Liver (tissue), 9 donors: Measurements from ENCODE around the gene DGCR6L. TPM values are rescaled to one million over a fixed set of nuclear protein-coding genes. Genes with fewer than 3 reads are reported as not detected.
"Not testable (repeated sequence)": the region's sequence is repeated elsewhere in the genome, so short reads cannot be mapped to it uniquely, and the experiment has no call there.

Experiments used
- DNase-seq: peaks from one replicate; pipeline ENCODE4 v3.0.0-alpha.2; 2017; ENCODE audit warnings: low spot score
- H3K27ac ChIP-seq, 2 donors: one replicate each; pipeline ENCODE4 v1.7.0; 2013; ENCODE audit warnings: inconsistent platforms in 2 of 2, low read length in 2 of 2, control low read depth in 1 of 2, low read depth in 1 of 2, mild to moderate bottlenecking in 1 of 2
- H3K27me3 ChIP-seq, 4 donors: one replicate each; pipeline versions ENCODE4 v1.6.1 to v1.7.0; 2013; ENCODE audit warnings: low read length in 3 of 4, inconsistent platforms in 1 of 4, mild to moderate bottlenecking in 1 of 4, moderate library complexity in 1 of 4; ENCODE audit not compliant: control insufficient read depth in 4 of 4, insufficient read depth in 4 of 4
- H3K36me3 ChIP-seq, 4 donors: one replicate each; pipeline versions ENCODE4 v1.6.1 to v1.7.0; 2013; ENCODE audit warnings: low read length in 3 of 4, mild to moderate bottlenecking in 3 of 4, low read depth in 1 of 4, moderate library complexity in 1 of 4; ENCODE audit not compliant: control insufficient read depth in 4 of 4, insufficient read depth in 3 of 4
- H3K4me1 ChIP-seq, 4 donors: one replicate each; pipeline versions ENCODE4 v1.6.1 to v1.7.0; 2013; ENCODE audit warnings: low read length in 3 of 4, mild to moderate bottlenecking in 3 of 4, moderate library complexity in 1 of 4; ENCODE audit not compliant: control insufficient read depth in 4 of 4, insufficient read depth in 4 of 4
- H3K4me3 ChIP-seq, 3 donors: one replicate each; pipeline versions ENCODE4 v1.6.1 to v1.7.0; 2013; ENCODE audit warnings: low read length in 3 of 3, control low read depth in 1 of 3, low read depth in 1 of 3, mild to moderate bottlenecking in 1 of 3
- H3K9ac ChIP-seq, 2 donors: one replicate each; pipeline ENCODE4 v1.7.0; 2013; ENCODE audit warnings: low read length in 2 of 2, mild to moderate bottlenecking in 2 of 2, moderate library complexity in 2 of 2, control low read depth in 1 of 2, low read depth in 1 of 2
- H3K9me3 ChIP-seq, 4 donors: one replicate each; pipeline versions ENCODE4 v1.6.1 to v1.7.0; 2013; ENCODE audit warnings: low read length in 3 of 4; ENCODE audit not compliant: control insufficient read depth in 4 of 4
- GABPA ChIP-seq, 2 donors: IDR thresholded peaks in 1 of 2; conservative IDR thresholded peaks in 1 of 2; 2 replicates each; pipeline ENCODE4 v1.6.1; 2016; ENCODE audit warnings: antibody characterized with exemption in 2 of 2, mild to moderate bottlenecking in 1 of 2, moderate library complexity in 1 of 2
- RAD21 ChIP-seq, 2 donors: IDR thresholded peaks; 2 replicates each; pipeline ENCODE4 v1.6.1; 2016; ENCODE audit warnings: antibody characterized with exemption in 2 of 2, mild to moderate bottlenecking in 2 of 2
- WGBS: extraction: QIAGEN DNeasy Blood & Tissue Kit; methylation state at CpG from one replicate; pipeline ENCODE4 v1.1.7; 2013; 5-methylcytosine and 5-hydroxymethylcytosine counted together
- polyA plus RNA-seq, 2 donors: library from polyadenylated mRNA; stranded (reverse) in 1 of 2; unstranded in 1 of 2; fragments of 200-250 nt in 1 of 2; fragments of >200 nt in 1 of 2; fragmentation: Nextera tagmentation in 1 of 2; extraction: Ambion mirVana in 1 of 2; gene quantifications; one replicate each; pipeline versions ENCODE4 v1.2.1 to v1.2.3, GENCODE V29; 2013 to 2015
- total RNA-seq, 2 donors: library from RNA; depleted of rRNA; stranded (reverse); fragments of >200 nt; gene quantifications; one replicate each; pipeline ENCODE4 v1.2.3, GENCODE V29; 2014
- donor health status: healthy.
- donor health status: healthy.
- donor health status: healthy.
- donor health status: healthy.
- donor health status: healthy.

DGCR6L gene
- total and polyA plus RNA-seq, 4 donors, result 40.7 to 105 (median 73.5) TPM

DNA sequence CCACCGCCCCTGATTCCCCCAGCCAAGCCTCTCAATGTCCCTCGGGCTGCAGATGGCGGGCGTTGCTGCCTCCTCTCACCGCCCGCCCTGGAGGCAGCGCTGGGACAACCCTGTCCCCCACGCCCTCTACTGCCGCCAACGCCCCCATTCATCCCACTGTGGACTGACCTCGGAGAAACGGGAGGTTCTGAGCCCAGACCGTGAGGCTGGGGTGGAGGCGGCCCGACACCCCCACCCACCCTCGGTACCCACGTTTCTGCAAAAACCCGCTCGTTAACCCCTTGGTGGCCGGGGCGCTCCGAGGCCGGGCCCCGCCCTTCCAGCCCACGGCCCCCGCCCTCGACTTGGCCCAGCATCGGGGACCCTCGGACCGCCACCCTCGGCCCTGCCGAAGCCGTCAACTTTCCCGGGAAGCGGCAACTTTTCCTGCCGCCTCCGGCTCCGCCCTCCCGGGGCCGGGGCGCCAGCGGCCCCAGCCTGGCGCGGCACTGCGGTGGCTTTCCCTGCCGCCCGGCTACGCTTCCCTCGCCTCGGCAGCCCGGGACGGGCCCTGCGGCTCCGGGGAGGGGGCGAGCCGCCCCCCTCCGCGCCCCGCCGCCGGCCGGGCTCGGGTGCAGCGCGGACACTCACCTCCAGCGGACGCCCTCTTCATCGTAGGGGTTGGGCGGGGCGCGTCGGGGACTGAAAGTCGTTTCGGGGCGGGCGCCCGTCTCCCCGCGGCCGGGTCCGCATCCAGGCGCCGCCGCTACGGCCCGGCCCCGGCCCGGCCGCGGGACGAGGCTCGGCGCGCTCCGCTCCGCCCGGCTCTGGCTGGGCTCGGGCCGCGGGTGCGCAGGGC lies 52.2 kb downstream of the DGCR6L start:
- Histone ChIP-seq H3K27me3 (no peaks in the 10 kb centered on the region), H3K4me3 (peak overlapping the region in 2 of 3 donors; percentile 46 to 84), H3K4me1 (peaks cover 6 to 38% (median 28%) of the 10 kb centered on the region in 4 donors), H3K9me3 (no peaks in the 10 kb centered on the region), H3K27ac (no peak overlapping the region), H3K9ac (no peak overlapping the region), H3K36me3 (no peaks in the 10 kb centered on the region)
- no peak for TF ChIP-seq GABPA (IDR thresholded peaks at IDR 0.05 in 1 of 2, conservative IDR thresholded peaks at IDR 0.05 in 1 of 2)
- no peak for DNase-seq
- 2% methylated on average over 101 of the region's 101 CpGs for WGBS

GRCh38 chr22:20266667-20267440 lies 53.0 kb downstream of the DGCR6L start:
- not testable (repeated sequence) for H3K27me3 ChIP-seq, DNase-seq, H3K9ac ChIP-seq, H3K36me3 ChIP-seq, H3K9me3 ChIP-seq, H3K27ac ChIP-seq
- WGBS, result 69% methylated on average over 33 of the region's 33 CpGs
- H3K4me3 ChIP-seq, result peak overlapping the region in 2 of 3 donors; percentile 46 to 84
- peaks cover 6 to 39% (median 29%) of the 10 kb centered on the region in 4 donors for H3K4me1 ChIP-seq

DNA sequence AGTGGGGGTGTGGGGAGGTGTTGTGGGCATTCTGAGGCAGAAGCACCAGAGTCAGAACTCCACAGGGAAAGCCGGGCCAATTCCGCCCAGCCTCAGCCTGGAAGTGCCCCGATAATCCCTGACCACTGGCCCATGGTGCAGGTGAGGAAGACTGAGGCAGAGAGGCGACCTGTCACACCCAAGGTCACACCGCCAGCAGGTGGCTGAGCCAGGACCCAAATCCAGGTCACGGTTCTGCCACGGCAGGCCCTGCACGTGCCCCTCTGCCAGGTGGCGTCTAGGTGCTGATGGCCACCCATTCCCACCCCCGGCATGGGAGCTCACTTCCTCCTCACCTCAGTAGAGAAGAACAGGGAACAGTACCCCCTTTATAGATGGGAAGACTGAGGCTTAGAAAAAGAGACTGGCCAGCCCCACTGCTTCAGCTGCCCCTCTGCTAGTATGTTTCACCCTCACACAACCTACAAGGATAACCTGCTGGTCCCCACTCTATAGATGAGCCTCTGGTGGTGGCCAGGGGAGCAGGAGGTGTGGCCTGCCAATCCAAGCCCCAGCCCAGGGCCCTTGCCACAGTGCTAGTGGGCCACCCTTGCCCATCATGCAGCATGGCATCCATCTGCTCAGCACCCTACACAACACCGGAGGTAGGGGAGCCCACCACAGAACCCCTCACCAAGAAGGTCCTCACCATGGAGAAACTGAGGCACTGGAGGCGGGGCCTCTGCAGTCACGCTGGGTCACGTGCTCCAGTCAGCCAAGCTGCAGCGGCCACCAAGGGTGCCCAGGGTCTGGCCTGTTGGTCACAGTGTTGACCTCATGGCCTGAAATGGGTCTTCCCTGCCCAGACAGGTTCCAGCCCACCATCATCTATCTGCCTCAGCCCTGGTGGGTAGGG lies 53.8 kb downstream of the DGCR6L start:
- DNase-seq, H3K9me3 ChIP-seq, H3K4me3 ChIP-seq, H3K9ac ChIP-seq, H3K36me3 ChIP-seq, H3K27ac ChIP-seq, H3K27me3 ChIP-seq: not testable (repeated sequence)
- peaks cover 6 to 39% (median 29%) of the 10 kb centered on the region in 4 donors for H3K4me1 ChIP-seq
- 79% methylated on average over 15 of the region's 15 CpGs for WGBS

DNA sequence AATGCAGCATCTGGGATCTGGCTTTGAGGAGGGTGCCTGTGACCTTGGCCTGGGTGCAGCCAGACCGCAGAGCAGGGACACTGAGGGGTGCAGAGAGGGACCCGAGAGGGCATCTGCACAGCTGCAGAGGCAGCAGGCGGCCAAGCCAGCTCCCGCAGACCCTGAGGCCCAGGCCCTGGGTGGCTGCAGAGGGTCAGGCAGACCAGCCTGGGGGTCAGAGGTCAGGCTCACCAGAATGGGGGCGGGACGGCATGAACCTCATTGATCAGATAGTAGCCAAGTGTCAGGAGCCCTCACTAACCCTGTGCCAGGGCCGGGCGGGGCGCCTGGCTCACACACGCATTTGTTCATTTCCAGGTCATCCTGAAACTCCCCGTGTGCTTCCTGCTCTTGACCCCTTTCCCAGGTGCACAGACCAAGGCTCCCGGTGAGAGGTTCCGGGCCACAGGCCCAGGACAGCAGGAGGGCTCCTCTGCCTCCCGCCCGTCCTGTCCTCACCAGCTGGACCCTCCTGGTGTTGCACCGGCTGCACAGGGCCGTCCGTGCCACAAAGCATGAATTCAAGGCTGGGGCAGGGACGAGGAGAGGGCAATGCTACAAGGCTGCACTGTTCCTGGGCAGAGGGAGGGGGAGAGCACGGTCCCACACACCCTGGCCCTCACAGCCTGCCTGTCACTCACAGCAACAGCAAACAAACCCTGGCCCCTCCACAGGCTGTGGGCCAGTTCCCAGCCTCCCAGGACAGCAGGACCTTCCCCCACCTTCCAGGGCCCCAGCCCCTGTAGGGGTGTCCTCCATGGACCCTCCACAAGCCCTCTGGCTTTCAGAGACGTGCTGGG lies 55.0 kb downstream of the DGCR6L start:
- Histone ChIP-seq H3K27ac (peak overlapping the region in 1 of 2 donors; percentile 10), H3K9ac (no peak overlapping the region), H3K36me3 (no peaks in the 10 kb centered on the region), H3K27me3 (no peaks in the 10 kb centered on the region), H3K4me1 (peaks cover 6 to 39% (median 29%) of the 10 kb centered on the region in 4 donors), H3K9me3 (no peaks in the 10 kb centered on the region), H3K4me3 (no peak overlapping the region)
- DNase-seq, result no peak
- WGBS, result 58% methylated on average over 21 of the region's 21 CpGs
- peak in 1 of 2 donors; percentile 45 for TF ChIP-seq GABPA (IDR thresholded peaks at IDR 0.05 in 1 of 2, conservative IDR thresholded peaks at IDR 0.05 in 1 of 2)
- no peak for TF ChIP-seq RAD21 (IDR thresholded peaks at IDR 0.05)

Other genes with a start within 250 kb of the DGCR6L start
- gene DGCR8, start 239.8 kb downstream of the DGCR6L start, total RNA-seq, result 10 to 100 TPM; 22.6 to 27.1 TPM
- gene DGCR8, start 239.8 kb downstream of the DGCR6L start, polyA plus RNA-seq, result 1 to 10 TPM; 7.9 to 9.0 TPM
- 100 to 1,000 TPM in 1 of 2 donors, 10 to 100 TPM in 1; 77.4 to 102 TPM for gene RANBP1, start 204.0 kb downstream of the DGCR6L start, total RNA-seq
- 10 to 100 TPM; 62.3 to 98.1 TPM for gene RANBP1, start 204.0 kb downstream of the DGCR6L start, polyA plus RNA-seq
- gene TRMT2A, start 202.8 kb downstream of the DGCR6L start, total RNA-seq, result 10 to 100 TPM; 26.2 to 32.9 TPM
- 10 to 100 TPM; 19.9 to 24.1 TPM for gene TRMT2A, start 202.8 kb downstream of the DGCR6L start, polyA plus RNA-seq
- 1 to 10 TPM; 2.9 to 7.7 TPM for gene ZDHHC8, start 188.3 kb downstream of the DGCR6L start, total RNA-seq
- gene ZDHHC8, start 188.3 kb downstream of the DGCR6L start, polyA plus RNA-seq, result 10 to 100 TPM in 1 of 2 donors, 1 to 10 TPM in 1; 5.8 to 11.8 TPM
- gene CCDC188, start 169.0 kb downstream of the DGCR6L start, total RNA-seq, result not detected
- not detected for gene CCDC188, start 169.0 kb downstream of the DGCR6L start, polyA plus RNA-seq
- gene RTN4R, start 51.7 kb downstream of the DGCR6L start, total RNA-seq, result 1 to 10 TPM in 1 of 2 donors, under 1 TPM in 1; 0.33 to 1.1 TPM
- gene RTN4R, start 51.7 kb downstream of the DGCR6L start, polyA plus RNA-seq, result 10 to 100 TPM in 1 of 2 donors, 1 to 10 TPM in 1; 1.2 to 10.4 TPM
- gene ZNF74, start 74.1 kb upstream of the DGCR6L start, total RNA-seq, result 1 to 10 TPM; 3.8 to 5.0 TPM
- 1 to 10 TPM in 1 of 2 donors, under 1 TPM in 1; 0.99 to 2.3 TPM for gene ZNF74, start 74.1 kb upstream of the DGCR6L start, polyA plus RNA-seq
- 1 to 10 TPM; 1.7 to 2.0 TPM for gene SCARF2, start 117.8 kb upstream of the DGCR6L start, total RNA-seq
- gene SCARF2, start 117.8 kb upstream of the DGCR6L start, polyA plus RNA-seq, result 1 to 10 TPM in 1 of 2 donors, under 1 TPM in 1; 0.15 to 1.7 TPM
- gene KLHL22, start 175.7 kb upstream of the DGCR6L start, total RNA-seq, result 10 to 100 TPM; 11.3 to 20.3 TPM
- gene KLHL22, start 175.7 kb upstream of the DGCR6L start, polyA plus RNA-seq, result 1 to 10 TPM; 2.0 to 6.1 TPM
- 10 to 100 TPM; 19.4 to 28.0 TPM for gene MED15, start 187.6 kb upstream of the DGCR6L start, total RNA-seq
- 10 to 100 TPM in 1 of 2 donors, 1 to 10 TPM in 1; 9.7 to 12.9 TPM for gene MED15, start 187.6 kb upstream of the DGCR6L start, polyA plus RNA-seq